ENCODE data around the gene PUS10.

The PUS10 gene

DNA sequence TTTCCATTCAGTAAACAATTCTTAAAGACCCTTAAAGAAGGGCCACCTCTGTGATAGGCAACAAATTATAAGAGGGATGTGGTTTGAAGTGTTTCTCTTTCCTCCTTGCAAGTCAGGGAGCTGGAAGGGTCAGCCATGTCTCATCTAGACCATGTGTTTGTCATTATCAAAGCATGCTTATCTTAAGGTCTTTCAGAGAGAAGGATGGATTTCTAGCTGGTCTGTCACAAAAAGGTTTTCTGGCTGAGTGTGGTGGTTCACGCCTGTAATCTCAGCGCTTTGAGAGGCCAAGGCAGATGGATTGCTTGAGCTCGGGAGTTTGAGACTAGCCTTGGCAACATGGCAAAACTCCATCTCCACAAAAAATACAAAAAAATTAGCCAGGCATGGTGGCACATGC is 59.7 kb downstream of the PUS10 start:
- Histone ChIP-seq H3K9me3 (ENCODE audit: insufficient read depth, low read depth, low read length) (no peaks in the 10 kb centered on the region), H3K4me1 (ENCODE audit: control insufficient read depth in 1 of 2, insufficient read depth in 2 of 2, low read length in 2 of 2) (peaks cover 2 to 4% of the 10 kb centered on the region in 2 experiments), H4K91ac (ENCODE audit: low read depth, low read length) (no peak overlapping the region), H2AK5ac (ENCODE audit: low read length) (no peak overlapping the region), H3K4me3 (ENCODE audit: low read depth, low read length) (no peak overlapping the region), H3K9ac (ENCODE audit: low read length) (no peak overlapping the region), H2BK12ac (ENCODE audit: low read length) (no peak overlapping the region), H3K4me2 (ENCODE audit: low read length) (no peak overlapping the region), H3K14ac (ENCODE audit: low read length) (no peak overlapping the region), H3K27ac (ENCODE audit: low read depth, low read length) (no peak overlapping the region), H2BK5ac (ENCODE audit: low read depth, low read length, poor library complexity) (no peak overlapping the region), H4K12ac (ENCODE audit: low read depth, low read length) (no peak overlapping the region), H3K4ac (ENCODE audit: low read depth, low read length) (no peak overlapping the region), H3K23ac (ENCODE audit: low read length) (no peak overlapping the region), H3K36me3 (ENCODE audit: control insufficient read depth in 1 of 2, insufficient read depth in 2 of 2, low read length in 2 of 2) (no peaks in the 10 kb centered on the region), H4K8ac (ENCODE audit: low read depth, low read length) (no peak overlapping the region), H3K79me1 (ENCODE audit: low read length) (peaks cover 4% of the 10 kb centered on the region), H3K27me3 (ENCODE audit: insufficient read depth, low read length) (no peaks in the 10 kb centered on the region), H2AFZ (ENCODE audit: insufficient read depth, low read length, poor library complexity) (no peak overlapping the region), H3K79me2 (ENCODE audit: control insufficient read depth, insufficient read depth, low read length, poor library complexity) (no peaks in the 10 kb centered on the region), H3K18ac (ENCODE audit: low read length) (no peak overlapping the region), H2BK120ac (ENCODE audit: insufficient read depth, low read length, poor library complexity) (no peak overlapping the region)
- no CpG with 5 or more reads among the region's 3 CpGs for WGBS (ENCODE audit: extremely low coverage, insufficient coverage, insufficient read length)
- peak; percentile 33 to 53 for DNase-seq

DNA sequence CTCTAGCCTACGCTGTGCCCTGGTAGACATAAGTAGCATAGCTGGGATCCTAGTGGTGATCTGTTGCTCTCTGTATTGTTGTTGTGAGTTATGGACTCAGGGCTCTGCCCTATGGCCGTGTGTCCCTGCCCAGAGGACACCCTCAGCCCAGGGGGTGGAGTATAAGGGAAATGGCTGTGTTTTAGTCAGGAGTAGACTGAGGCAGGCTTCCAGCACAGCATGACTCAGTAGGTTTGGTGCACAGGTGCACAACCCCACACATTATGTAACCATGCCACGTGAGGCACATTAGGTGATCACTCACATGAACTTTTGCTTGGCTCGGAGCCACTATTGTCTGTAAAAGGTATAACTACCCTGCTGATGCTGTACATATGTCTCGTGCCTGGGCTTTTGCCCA is 60.4 kb downstream of the PUS10 start:
- Histone ChIP-seq H4K8ac (ENCODE audit: low read depth, low read length) (no peak overlapping the region), H3K4me2 (ENCODE audit: low read length) (no peak overlapping the region), H3K27me3 (ENCODE audit: insufficient read depth, low read length) (no peaks in the 10 kb centered on the region), H3K27ac (ENCODE audit: low read depth, low read length) (no peak overlapping the region), H3K18ac (ENCODE audit: low read length) (no peak overlapping the region), H4K91ac (ENCODE audit: low read depth, low read length) (no peak overlapping the region), H2BK5ac (ENCODE audit: low read depth, low read length, poor library complexity) (no peak overlapping the region), H3K14ac (ENCODE audit: low read length) (no peak overlapping the region), H2AFZ (ENCODE audit: insufficient read depth, low read length, poor library complexity) (no peak overlapping the region), H2BK12ac (ENCODE audit: low read length) (no peak overlapping the region), H2AK5ac (ENCODE audit: low read length) (no peak overlapping the region), H3K9ac (ENCODE audit: low read length) (no peak overlapping the region), H3K79me1 (ENCODE audit: low read length) (peaks cover 4% of the 10 kb centered on the region), H3K4ac (ENCODE audit: low read depth, low read length) (no peak overlapping the region), H3K36me3 (ENCODE audit: control insufficient read depth in 1 of 2, insufficient read depth in 2 of 2, low read length in 2 of 2) (peaks cover 0 to under 1% of the 10 kb centered on the region in 2 experiments), H3K4me1 (ENCODE audit: control insufficient read depth in 1 of 2, insufficient read depth in 2 of 2, low read length in 2 of 2) (peaks cover 2 to 4% of the 10 kb centered on the region in 2 experiments), H4K12ac (ENCODE audit: low read depth, low read length) (no peak overlapping the region), H3K9me3 (ENCODE audit: insufficient read depth, low read depth, low read length) (no peaks in the 10 kb centered on the region), H3K4me3 (ENCODE audit: low read depth, low read length) (no peak overlapping the region), H3K23ac (ENCODE audit: low read length) (no peak overlapping the region), H3K79me2 (ENCODE audit: control insufficient read depth, insufficient read depth, low read length, poor library complexity) (no peaks in the 10 kb centered on the region), H2BK120ac (ENCODE audit: insufficient read depth, low read length, poor library complexity) (no peak overlapping the region)
- WGBS (ENCODE audit: extremely low coverage, insufficient coverage, insufficient read length) = no CpG with 5 or more reads among the region's 5 CpGs
- no peak for DNase-seq

- Histone ChIP-seq H3K18ac (ENCODE audit: low read length) (no peak overlapping the region), H4K91ac (ENCODE audit: low read depth, low read length) (no peak overlapping the region), H3K36me3 (ENCODE audit: control insufficient read depth in 1 of 2, insufficient read depth in 2 of 2, low read length in 2 of 2) (peaks cover 0 to 2% of the 10 kb centered on the region in 2 experiments), H3K4me3 (ENCODE audit: low read depth, low read length) (no peak overlapping the region), H2BK120ac (ENCODE audit: insufficient read depth, low read length, poor library complexity) (no peak overlapping the region), H2AK5ac (ENCODE audit: low read length) (no peak overlapping the region), H3K27ac (ENCODE audit: low read depth, low read length) (no peak overlapping the region), H3K79me1 (ENCODE audit: low read length) (peaks cover 4% of the 10 kb centered on the region), H3K27me3 (ENCODE audit: insufficient read depth, low read length) (no peaks in the 10 kb centered on the region), H3K4me2 (ENCODE audit: low read length) (no peak overlapping the region), H3K14ac (ENCODE audit: low read length) (no peak overlapping the region), H2BK5ac (ENCODE audit: low read depth, low read length, poor library complexity) (no peak overlapping the region), H3K9me3 (ENCODE audit: insufficient read depth, low read depth, low read length) (no peaks in the 10 kb centered on the region), H4K8ac (ENCODE audit: low read depth, low read length) (no peak overlapping the region), H2AFZ (ENCODE audit: insufficient read depth, low read length, poor library complexity) (no peak overlapping the region), H3K23ac (ENCODE audit: low read length) (no peak overlapping the region), H2BK12ac (ENCODE audit: low read length) (no peak overlapping the region), H4K12ac (ENCODE audit: low read depth, low read length) (no peak overlapping the region), H3K4me1 (ENCODE audit: control insufficient read depth in 1 of 2, insufficient read depth in 2 of 2, low read length in 2 of 2) (peaks cover 2 to 4% of the 10 kb centered on the region in 2 experiments), H3K9ac (ENCODE audit: low read length) (no peak overlapping the region), H3K4ac (ENCODE audit: low read depth, low read length) (no peak overlapping the region), H3K79me2 (ENCODE audit: control insufficient read depth, insufficient read depth, low read length, poor library complexity) (no peaks in the 10 kb centered on the region)
- DNase-seq = no peak
- no CpG with 5 or more reads among the region's 8 CpGs for WGBS (ENCODE audit: extremely low coverage, insufficient coverage, insufficient read length)
Measured at GRCh38 chr2:60957224-60957623, 60.8 kb downstream of the PUS10 start.

GRCh38 chr2:60954139-60954538 is 63.9 kb downstream of the PUS10 start:
- H4K8ac ChIP-seq (ENCODE audit: low read depth, low read length) = no peak overlapping the region
- H3K27ac ChIP-seq (ENCODE audit: low read depth, low read length) = no peak overlapping the region
- no CpG with 5 or more reads among the region's 2 CpGs for WGBS (ENCODE audit: extremely low coverage, insufficient coverage, insufficient read length)
- no peaks in the 10 kb centered on the region for H3K27me3 ChIP-seq (ENCODE audit: insufficient read depth, low read length)
- no peaks in the 10 kb centered on the region for H3K9me3 ChIP-seq (ENCODE audit: insufficient read depth, low read depth, low read length)
- peaks cover 4% of the 10 kb centered on the region for H3K79me1 ChIP-seq (ENCODE audit: low read length)
- H3K79me2 ChIP-seq (ENCODE audit: control insufficient read depth, insufficient read depth, low read length, poor library complexity) = no peaks in the 10 kb centered on the region
- no peak overlapping the region for H3K4ac ChIP-seq (ENCODE audit: low read depth, low read length)
- no peak overlapping the region for H3K4me2 ChIP-seq (ENCODE audit: low read length)
- DNase-seq = no peak
- peaks cover 0 to 2% of the 10 kb centered on the region in 2 experiments for H3K36me3 ChIP-seq (ENCODE audit: control insufficient read depth in 1 of 2, insufficient read depth in 2 of 2, low read length in 2 of 2)
- H3K4me1 ChIP-seq (ENCODE audit: control insufficient read depth in 1 of 2, insufficient read depth in 2 of 2, low read length in 2 of 2) = no peaks in the 10 kb centered on the region
- no peak overlapping the region for H3K18ac ChIP-seq (ENCODE audit: low read length)
- H4K12ac ChIP-seq (ENCODE audit: low read depth, low read length) = no peak overlapping the region
- H4K91ac ChIP-seq (ENCODE audit: low read depth, low read length) = no peak overlapping the region
- H2BK5ac ChIP-seq (ENCODE audit: low read depth, low read length, poor library complexity) = no peak overlapping the region
- H3K4me3 ChIP-seq (ENCODE audit: low read depth, low read length) = no peak overlapping the region
- H2AK5ac ChIP-seq (ENCODE audit: low read length) = no peak overlapping the region
- no peak overlapping the region for H2AFZ ChIP-seq (ENCODE audit: insufficient read depth, low read length, poor library complexity)
- no peak overlapping the region for H2BK12ac ChIP-seq (ENCODE audit: low read length)
- no peak overlapping the region for H3K23ac ChIP-seq (ENCODE audit: low read length)
- no peak overlapping the region for H2BK120ac ChIP-seq (ENCODE audit: insufficient read depth, low read length, poor library complexity)
- H3K9ac ChIP-seq (ENCODE audit: low read length) = no peak overlapping the region
- H3K14ac ChIP-seq (ENCODE audit: low read length) = no peak overlapping the region

Measured in trophoblast cell (in vitro differentiated cells and primary cell).